HEK293T (cell line): Measurements from ENCODE around the gene ZNF296.

ENCODE experiments used
- ARNT ChIP-seq: fragments of 450-650 bp; IDR thresholded peaks from 2 replicates; pipeline ENCODE4 v1.6.1; 2017; ENCODE audit warnings: mild to moderate bottlenecking
- BHLHE40 ChIP-seq: fragments of 450-650 bp; IDR thresholded peaks from 2 replicates; pipeline ENCODE4 v1.6.1; 2016; ENCODE audit warnings: mild to moderate bottlenecking, moderate library complexity, borderline replicate concordance
- CTBP1 ChIP-seq: fragments of 450-650 bp; IDR thresholded peaks from 2 replicates; pipeline ENCODE4 v1.6.1; 2016; ENCODE audit warnings: borderline replicate concordance
- ELF4 ChIP-seq: fragments of 450-650 bp; IDR thresholded peaks from 2 replicates; pipeline ENCODE4 v1.6.1; 2017; ENCODE audit warnings: antibody characterized with exemption
- FOXK2 ChIP-seq: fragments of 450-650 bp; IDR thresholded peaks from 2 replicates; pipeline ENCODE4 v1.6.1; 2016; ENCODE audit warnings: mild to moderate bottlenecking
- HDGF ChIP-seq: fragments of 450-650 bp; IDR thresholded peaks from 2 replicates; pipeline ENCODE4 v1.6.1; 2017; ENCODE audit warnings: antibody characterized with exemption, borderline replicate concordance
- L3MBTL2 ChIP-seq: fragments of 450-650 bp; conservative IDR thresholded peaks from 2 replicates; pipeline ENCODE4 v1.6.1; 2016; ENCODE audit warnings: mild to moderate bottlenecking
- NFRKB ChIP-seq: fragments of 450-650 bp; IDR thresholded peaks from 2 replicates; pipeline ENCODE4 v1.6.1; 2016; ENCODE audit warnings: mild to moderate bottlenecking, moderate library complexity
- SP1 ChIP-seq: fragments of 450-650 bp; IDR thresholded peaks from 2 replicates; pipeline ENCODE4 v1.6.1; 2017
- TARDBP ChIP-seq: fragments of 450-650 bp; IDR thresholded peaks from 2 replicates; pipeline ENCODE4 v1.6.1; 2016
- ZNF384 ChIP-seq: fragments of 450-650 bp; IDR thresholded peaks from 2 replicates; pipeline ENCODE4 v1.6.1; 2016
- TF ChIP-seq, protein P1 (sequence below): fragments of 450-650 bp; IDR thresholded peaks from 2 replicates; pipeline ENCODE4 v1.6.1; 2016

DNA sequence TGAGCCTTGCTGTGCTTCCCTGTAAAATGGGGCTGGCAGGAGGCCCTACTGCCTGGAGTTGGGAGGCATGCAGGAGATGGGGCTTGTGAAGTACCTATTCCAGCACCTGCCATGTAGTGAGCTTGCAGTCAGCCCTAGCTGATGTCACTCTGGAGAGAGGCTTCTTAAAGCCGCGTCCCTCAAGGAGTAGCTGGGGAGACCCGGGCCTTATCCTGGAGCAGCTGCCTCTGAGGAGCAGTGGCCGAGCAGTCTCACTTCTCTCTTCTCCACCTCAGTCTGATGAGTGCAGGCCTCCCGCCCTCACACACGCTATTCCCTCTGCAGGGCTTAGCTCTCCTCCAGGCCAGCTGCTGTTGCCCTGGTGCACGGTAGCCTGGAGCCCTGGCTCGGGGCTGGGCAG is 19.4 kb downstream of the ZNF296 start:
- no peak for TF ChIP-seq SP1
- TF ChIP-seq ELF4, result no peak
- TF ChIP-seq HDGF, result no peak
- TF ChIP-seq FOXK2, result no peak
- TF ChIP-seq TARDBP, result no peak
- TF ChIP-seq NFRKB, result no peak
- no peak for TF ChIP-seq L3MBTL2
- no peak for TF ChIP-seq BHLHE40
- TF ChIP-seq, protein P1, sequence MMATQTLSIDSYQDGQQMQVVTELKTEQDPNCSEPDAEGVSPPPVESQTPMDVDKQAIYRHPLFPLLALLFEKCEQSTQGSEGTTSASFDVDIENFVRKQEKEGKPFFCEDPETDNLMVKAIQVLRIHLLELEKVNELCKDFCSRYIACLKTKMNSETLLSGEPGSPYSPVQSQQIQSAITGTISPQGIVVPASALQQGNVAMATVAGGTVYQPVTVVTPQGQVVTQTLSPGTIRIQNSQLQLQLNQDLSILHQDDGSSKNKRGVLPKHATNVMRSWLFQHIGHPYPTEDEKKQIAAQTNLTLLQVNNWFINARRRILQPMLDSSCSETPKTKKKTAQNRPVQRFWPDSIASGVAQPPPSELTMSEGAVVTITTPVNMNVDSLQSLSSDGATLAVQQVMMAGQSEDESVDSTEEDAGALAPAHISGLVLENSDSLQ, result no peak
- TF ChIP-seq CTBP1, result no peak
- no peak for TF ChIP-seq ZNF384
- no peak for TF ChIP-seq ARNT
